ENCODE data around the gene TDRD5. TPM values are rescaled to one million over a fixed set of nuclear protein-coding genes. Genes with fewer than 3 reads are reported as not detected.

The TDRD5 gene
- total and polyA plus RNA-seq, 2 experiments from 2014 or later = 1.4 TPM; not detected in 1

DNA sequence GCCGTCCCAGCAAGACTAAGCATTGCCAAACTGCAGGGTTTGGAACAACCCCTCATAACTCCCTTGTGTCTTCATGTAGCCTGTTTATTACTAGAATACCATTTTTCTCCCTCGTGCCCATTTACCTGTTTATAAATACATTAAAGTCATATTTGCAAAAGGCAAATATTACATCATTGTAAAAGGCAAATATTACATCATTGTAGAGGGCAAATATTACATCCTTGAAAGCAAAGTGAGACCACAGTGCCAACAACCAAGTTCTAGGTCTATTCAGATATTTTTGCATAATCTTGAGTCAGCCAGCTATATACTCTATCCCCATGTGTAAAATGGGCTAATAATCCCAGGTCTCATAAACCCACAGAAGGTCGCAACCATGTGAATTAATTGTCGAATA, 140.0 kb downstream of the TDRD5 start:
- H4K20me1 ChIP-seq (replicated peaks; ENCODE audit: insufficient read depth) = no peaks in the 10 kb centered on the region
- H3F3A ChIP-seq (replicated peaks; ENCODE audit: low read depth) = no peaks in the 10 kb centered on the region
- no peaks in the 10 kb centered on the region for H3K36me3 Mint-ChIP-seq (ENCODE audit: low read depth)
- H3K27me3 Mint-ChIP-seq (ENCODE audit: insufficient read depth, low read depth, poor library complexity) = peaks cover 6% of the 10 kb centered on the region
- no peak overlapping the region for H3K4me3 Mint-ChIP-seq
- no peak overlapping the region for H3K4me2 ChIP-seq
- H3K4me1 ChIP-seq (ENCODE audit: insufficient read depth) = peaks cover 4% of the 10 kb centered on the region; the same call in 1 of the 2 replicates
- H3K9me2 ChIP-seq (ENCODE audit: insufficient read depth) = no peaks in the 10 kb centered on the region
- H3K36me3 ChIP-seq (ENCODE audit: insufficient read depth) = no peaks in the 10 kb centered on the region
- H3K27me3 ChIP-seq (ENCODE audit: insufficient read depth) = no peaks in the 10 kb centered on the region
- H3K4me3 ChIP-seq = no peak overlapping the region
- no peaks in the 10 kb centered on the region for H3K79me2 ChIP-seq (replicated peaks; ENCODE audit: insufficient read depth)
- H3K27ac Mint-ChIP-seq = no peak overlapping the region
- peaks cover 3% of the 10 kb centered on the region; the same call in 1 of the 3 replicates for H3K4me1 Mint-ChIP-seq
- H2AFZ ChIP-seq = no peak overlapping the region
- TF ChIP-seq EZH2 (IDR thresholded peaks at IDR 0.05; ENCODE audit: low read depth, unreplicated experiment) (no peak), NANOG (IDR thresholded peaks at IDR 0.05; ENCODE audit: borderline replicate concordance) (no peak), ZNF331 (CRISPR knock-in tag; IDR thresholded peaks at IDR 0.05; ENCODE audit: low read depth) (no peak), STAT1 (IDR thresholded peaks at IDR 0.05; ENCODE audit: unreplicated experiment) (no peak), POLR2AphosphoS5 (IDR thresholded peaks at IDR 0.05; ENCODE audit: low read depth) (no peak), ZNF114 (CRISPR knock-in tag; IDR thresholded peaks at IDR 0.05) (no peak), EZH2phosphoT487 (IDR thresholded peaks at IDR 0.05; ENCODE audit: unreplicated experiment) (no peak), JUNB (IDR thresholded peaks at IDR 0.05; ENCODE audit: unreplicated experiment) (no peak), CREB1 (CRISPR knock-in tag; IDR thresholded peaks at IDR 0.05; ENCODE audit: low read depth) (no peak)
- TF ChIP-seq, protein P1, sequence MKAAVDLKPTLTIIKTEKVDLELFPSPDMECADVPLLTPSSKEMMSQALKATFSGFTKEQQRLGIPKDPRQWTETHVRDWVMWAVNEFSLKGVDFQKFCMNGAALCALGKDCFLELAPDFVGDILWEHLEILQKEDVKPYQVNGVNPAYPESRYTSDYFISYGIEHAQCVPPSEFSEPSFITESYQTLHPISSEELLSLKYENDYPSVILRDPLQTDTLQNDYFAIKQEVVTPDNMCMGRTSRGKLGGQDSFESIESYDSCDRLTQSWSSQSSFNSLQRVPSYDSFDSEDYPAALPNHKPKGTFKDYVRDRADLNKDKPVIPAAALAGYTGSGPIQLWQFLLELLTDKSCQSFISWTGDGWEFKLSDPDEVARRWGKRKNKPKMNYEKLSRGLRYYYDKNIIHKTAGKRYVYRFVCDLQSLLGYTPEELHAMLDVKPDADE (IDR thresholded peaks at IDR 0.05) = no peak
- TF ChIP-seq, protein P2, sequence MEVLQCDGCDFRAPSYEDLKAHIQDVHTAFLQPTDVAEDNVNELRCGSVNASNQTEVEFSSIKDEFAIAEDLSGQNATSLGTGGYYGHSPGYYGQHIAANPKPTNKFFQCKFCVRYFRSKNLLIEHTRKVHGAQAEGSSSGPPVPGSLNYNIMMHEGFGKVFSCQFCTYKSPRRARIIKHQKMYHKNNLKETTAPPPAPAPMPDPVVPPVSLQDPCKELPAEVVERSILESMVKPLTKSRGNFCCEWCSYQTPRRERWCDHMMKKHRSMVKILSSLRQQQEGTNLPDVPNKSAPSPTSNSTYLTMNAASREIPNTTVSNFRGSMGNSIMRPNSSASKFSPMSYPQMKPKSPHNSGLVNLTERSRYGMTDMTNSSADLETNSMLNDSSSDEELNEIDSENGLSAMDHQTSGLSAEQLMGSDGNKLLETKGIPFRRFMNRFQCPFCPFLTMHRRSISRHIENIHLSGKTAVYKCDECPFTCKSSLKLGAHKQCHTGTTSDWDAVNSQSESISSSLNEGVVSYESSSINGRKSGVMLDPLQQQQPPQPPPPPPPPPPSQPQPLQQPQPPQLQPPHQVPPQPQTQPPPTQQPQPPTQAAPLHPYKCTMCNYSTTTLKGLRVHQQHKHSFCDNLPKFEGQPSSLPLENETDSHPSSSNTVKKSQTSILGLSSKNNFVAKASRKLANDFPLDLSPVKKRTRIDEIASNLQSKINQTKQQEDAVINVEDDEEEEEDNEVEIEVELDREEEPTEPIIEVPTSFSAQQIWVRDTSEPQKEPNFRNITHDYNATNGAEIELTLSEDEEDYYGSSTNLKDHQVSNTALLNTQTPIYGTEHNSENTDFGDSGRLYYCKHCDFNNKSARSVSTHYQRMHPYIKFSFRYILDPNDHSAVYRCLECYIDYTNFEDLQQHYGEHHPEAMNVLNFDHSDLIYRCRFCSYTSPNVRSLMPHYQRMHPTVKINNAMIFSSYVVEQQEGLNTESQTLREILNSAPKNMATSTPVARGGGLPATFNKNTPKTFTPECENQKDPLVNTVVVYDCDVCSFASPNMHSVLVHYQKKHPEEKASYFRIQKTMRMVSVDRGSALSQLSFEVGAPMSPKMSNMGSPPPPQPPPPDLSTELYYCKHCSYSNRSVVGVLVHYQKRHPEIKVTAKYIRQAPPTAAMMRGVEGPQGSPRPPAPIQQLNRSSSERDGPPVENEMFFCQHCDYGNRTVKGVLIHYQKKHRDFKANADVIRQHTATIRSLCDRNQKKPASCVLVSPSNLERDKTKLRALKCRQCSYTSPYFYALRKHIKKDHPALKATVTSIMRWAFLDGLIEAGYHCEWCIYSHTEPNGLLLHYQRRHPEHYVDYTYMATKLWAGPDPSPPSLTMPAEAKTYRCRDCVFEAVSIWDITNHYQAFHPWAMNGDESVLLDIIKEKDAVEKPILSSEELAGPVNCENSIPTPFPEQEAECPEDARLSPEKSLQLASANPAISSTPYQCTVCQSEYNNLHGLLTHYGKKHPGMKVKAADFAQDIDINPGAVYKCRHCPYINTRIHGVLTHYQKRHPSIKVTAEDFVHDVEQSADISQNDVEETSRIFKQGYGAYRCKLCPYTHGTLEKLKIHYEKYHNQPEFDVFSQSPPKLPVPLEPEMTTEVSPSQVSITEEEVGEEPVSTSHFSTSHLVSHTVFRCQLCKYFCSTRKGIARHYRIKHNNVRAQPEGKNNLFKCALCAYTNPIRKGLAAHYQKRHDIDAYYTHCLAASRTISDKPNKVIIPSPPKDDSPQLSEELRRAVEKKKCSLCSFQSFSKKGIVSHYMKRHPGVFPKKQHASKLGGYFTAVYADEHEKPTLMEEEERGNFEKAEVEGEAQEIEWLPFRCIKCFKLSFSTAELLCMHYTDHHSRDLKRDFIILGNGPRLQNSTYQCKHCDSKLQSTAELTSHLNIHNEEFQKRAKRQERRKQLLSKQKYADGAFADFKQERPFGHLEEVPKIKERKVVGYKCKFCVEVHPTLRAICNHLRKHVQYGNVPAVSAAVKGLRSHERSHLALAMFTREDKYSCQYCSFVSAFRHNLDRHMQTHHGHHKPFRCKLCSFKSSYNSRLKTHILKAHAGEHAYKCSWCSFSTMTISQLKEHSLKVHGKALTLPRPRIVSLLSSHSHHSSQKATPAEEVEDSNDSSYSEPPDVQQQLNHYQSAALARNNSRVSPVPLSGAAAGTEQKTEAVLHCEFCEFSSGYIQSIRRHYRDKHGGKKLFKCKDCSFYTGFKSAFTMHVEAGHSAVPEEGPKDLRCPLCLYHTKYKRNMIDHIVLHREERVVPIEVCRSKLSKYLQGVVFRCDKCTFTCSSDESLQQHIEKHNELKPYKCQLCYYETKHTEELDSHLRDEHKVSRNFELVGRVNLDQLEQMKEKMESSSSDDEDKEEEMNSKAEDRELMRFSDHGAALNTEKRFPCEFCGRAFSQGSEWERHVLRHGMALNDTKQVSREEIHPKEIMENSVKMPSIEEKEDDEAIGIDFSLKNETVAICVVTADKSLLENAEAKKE (CRISPR knock-in tag; IDR thresholded peaks at IDR 0.05) = no peak
- TF ChIP-seq, protein P3, sequence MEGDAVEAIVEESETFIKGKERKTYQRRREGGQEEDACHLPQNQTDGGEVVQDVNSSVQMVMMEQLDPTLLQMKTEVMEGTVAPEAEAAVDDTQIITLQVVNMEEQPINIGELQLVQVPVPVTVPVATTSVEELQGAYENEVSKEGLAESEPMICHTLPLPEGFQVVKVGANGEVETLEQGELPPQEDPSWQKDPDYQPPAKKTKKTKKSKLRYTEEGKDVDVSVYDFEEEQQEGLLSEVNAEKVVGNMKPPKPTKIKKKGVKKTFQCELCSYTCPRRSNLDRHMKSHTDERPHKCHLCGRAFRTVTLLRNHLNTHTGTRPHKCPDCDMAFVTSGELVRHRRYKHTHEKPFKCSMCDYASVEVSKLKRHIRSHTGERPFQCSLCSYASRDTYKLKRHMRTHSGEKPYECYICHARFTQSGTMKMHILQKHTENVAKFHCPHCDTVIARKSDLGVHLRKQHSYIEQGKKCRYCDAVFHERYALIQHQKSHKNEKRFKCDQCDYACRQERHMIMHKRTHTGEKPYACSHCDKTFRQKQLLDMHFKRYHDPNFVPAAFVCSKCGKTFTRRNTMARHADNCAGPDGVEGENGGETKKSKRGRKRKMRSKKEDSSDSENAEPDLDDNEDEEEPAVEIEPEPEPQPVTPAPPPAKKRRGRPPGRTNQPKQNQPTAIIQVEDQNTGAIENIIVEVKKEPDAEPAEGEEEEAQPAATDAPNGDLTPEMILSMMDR (conservative IDR thresholded peaks at IDR 0.05; ENCODE audit: low read depth in 2 of 2) = no peak
- TF ChIP-seq, protein P4, sequence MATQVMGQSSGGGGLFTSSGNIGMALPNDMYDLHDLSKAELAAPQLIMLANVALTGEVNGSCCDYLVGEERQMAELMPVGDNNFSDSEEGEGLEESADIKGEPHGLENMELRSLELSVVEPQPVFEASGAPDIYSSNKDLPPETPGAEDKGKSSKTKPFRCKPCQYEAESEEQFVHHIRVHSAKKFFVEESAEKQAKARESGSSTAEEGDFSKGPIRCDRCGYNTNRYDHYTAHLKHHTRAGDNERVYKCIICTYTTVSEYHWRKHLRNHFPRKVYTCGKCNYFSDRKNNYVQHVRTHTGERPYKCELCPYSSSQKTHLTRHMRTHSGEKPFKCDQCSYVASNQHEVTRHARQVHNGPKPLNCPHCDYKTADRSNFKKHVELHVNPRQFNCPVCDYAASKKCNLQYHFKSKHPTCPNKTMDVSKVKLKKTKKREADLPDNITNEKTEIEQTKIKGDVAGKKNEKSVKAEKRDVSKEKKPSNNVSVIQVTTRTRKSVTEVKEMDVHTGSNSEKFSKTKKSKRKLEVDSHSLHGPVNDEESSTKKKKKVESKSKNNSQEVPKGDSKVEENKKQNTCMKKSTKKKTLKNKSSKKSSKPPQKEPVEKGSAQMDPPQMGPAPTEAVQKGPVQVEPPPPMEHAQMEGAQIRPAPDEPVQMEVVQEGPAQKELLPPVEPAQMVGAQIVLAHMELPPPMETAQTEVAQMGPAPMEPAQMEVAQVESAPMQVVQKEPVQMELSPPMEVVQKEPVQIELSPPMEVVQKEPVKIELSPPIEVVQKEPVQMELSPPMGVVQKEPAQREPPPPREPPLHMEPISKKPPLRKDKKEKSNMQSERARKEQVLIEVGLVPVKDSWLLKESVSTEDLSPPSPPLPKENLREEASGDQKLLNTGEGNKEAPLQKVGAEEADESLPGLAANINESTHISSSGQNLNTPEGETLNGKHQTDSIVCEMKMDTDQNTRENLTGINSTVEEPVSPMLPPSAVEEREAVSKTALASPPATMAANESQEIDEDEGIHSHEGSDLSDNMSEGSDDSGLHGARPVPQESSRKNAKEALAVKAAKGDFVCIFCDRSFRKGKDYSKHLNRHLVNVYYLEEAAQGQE (IDR thresholded peaks at IDR 0.05; ENCODE audit: unreplicated experiment) = no peak
- ATAC-seq (no peak), DNase-seq (ENCODE audit: low spot score) (no peak)
- H3K9me3 Mint-ChIP-seq = no peaks in the 10 kb centered on the region
- no peak overlapping the region for H3K27ac ChIP-seq (ENCODE audit: low read depth)
